Liver (tissue), 9 donors: ENCODE data around the gene LBHD1. TPM values are rescaled to one million over a fixed set of nuclear protein-coding genes. Genes with fewer than 3 reads are reported as not detected.

Experiments
- DNase-seq: peaks from one replicate; pipeline ENCODE4 v3.0.0-alpha.2; 2017; ENCODE audit warnings: low spot score
- H3K27ac ChIP-seq, 2 donors: one replicate each; pipeline ENCODE4 v1.7.0; 2013; ENCODE audit warnings: inconsistent platforms in 2 of 2, low read length in 2 of 2, control low read depth in 1 of 2, low read depth in 1 of 2, mild to moderate bottlenecking in 1 of 2
- H3K27me3 ChIP-seq, 4 donors: one replicate each; pipeline versions ENCODE4 v1.6.1 to v1.7.0; 2013; ENCODE audit warnings: low read length in 3 of 4, inconsistent platforms in 1 of 4, mild to moderate bottlenecking in 1 of 4, moderate library complexity in 1 of 4; ENCODE audit not compliant: control insufficient read depth in 4 of 4, insufficient read depth in 4 of 4
- H3K36me3 ChIP-seq, 4 donors: one replicate each; pipeline versions ENCODE4 v1.6.1 to v1.7.0; 2013; ENCODE audit warnings: low read length in 3 of 4, mild to moderate bottlenecking in 3 of 4, low read depth in 1 of 4, moderate library complexity in 1 of 4; ENCODE audit not compliant: control insufficient read depth in 4 of 4, insufficient read depth in 3 of 4
- H3K4me1 ChIP-seq, 4 donors: one replicate each; pipeline versions ENCODE4 v1.6.1 to v1.7.0; 2013; ENCODE audit warnings: low read length in 3 of 4, mild to moderate bottlenecking in 3 of 4, moderate library complexity in 1 of 4; ENCODE audit not compliant: control insufficient read depth in 4 of 4, insufficient read depth in 4 of 4
- H3K4me3 ChIP-seq, 3 donors: one replicate each; pipeline versions ENCODE4 v1.6.1 to v1.7.0; 2013; ENCODE audit warnings: low read length in 3 of 3, control low read depth in 1 of 3, low read depth in 1 of 3, mild to moderate bottlenecking in 1 of 3
- H3K9ac ChIP-seq, 2 donors: one replicate each; pipeline ENCODE4 v1.7.0; 2013; ENCODE audit warnings: low read length in 2 of 2, mild to moderate bottlenecking in 2 of 2, moderate library complexity in 2 of 2, control low read depth in 1 of 2, low read depth in 1 of 2
- H3K9me3 ChIP-seq, 4 donors: one replicate each; pipeline versions ENCODE4 v1.6.1 to v1.7.0; 2013; ENCODE audit warnings: low read length in 3 of 4; ENCODE audit not compliant: control insufficient read depth in 4 of 4
- ATF3 ChIP-seq: IDR thresholded peaks from 2 replicates; pipeline ENCODE4 v1.6.1; 2016; ENCODE audit warnings: antibody characterized with exemption
- CTCF ChIP-seq: fragments of 150-350 bp; IDR thresholded peaks from 2 replicates; pipeline ENCODE4 v1.5.1; 2017; ENCODE audit warnings: improper control_type of control experiment, low read depth, low read length; ENCODE audit not compliant: missing input control
- EGR1 ChIP-seq, 2 donors: IDR thresholded peaks; 2 replicates each; pipeline ENCODE4 v1.6.1; 2016 to 2018; ENCODE audit warnings: antibody characterized with exemption in 2 of 2, low read depth in 2 of 2
- FOXA1 ChIP-seq: IDR thresholded peaks from 2 replicates; pipeline ENCODE4 v1.6.1; 2016; ENCODE audit warnings: antibody characterized with exemption
- FOXA2 ChIP-seq: IDR thresholded peaks from 2 replicates; pipeline ENCODE4 v1.6.1; 2016; ENCODE audit warnings: antibody characterized with exemption
- GABPA ChIP-seq, 2 donors: IDR thresholded peaks in 1 of 2; conservative IDR thresholded peaks in 1 of 2; 2 replicates each; pipeline ENCODE4 v1.6.1; 2016; ENCODE audit warnings: antibody characterized with exemption in 2 of 2, mild to moderate bottlenecking in 1 of 2, moderate library complexity in 1 of 2
- HNF4A ChIP-seq, 2 donors: conservative IDR thresholded peaks; 2 replicates each; pipeline ENCODE4 v1.6.1; 2016; ENCODE audit warnings: antibody characterized with exemption in 2 of 2, mild to moderate bottlenecking in 2 of 2
- HNF4G ChIP-seq: IDR thresholded peaks from 2 replicates; pipeline ENCODE4 v1.6.1; 2016; ENCODE audit warnings: antibody characterized with exemption
- JUND ChIP-seq, 2 donors: IDR thresholded peaks; 2 replicates each; pipeline ENCODE4 v1.6.1; 2016; ENCODE audit warnings: antibody characterized with exemption in 2 of 2
- MAX ChIP-seq: IDR thresholded peaks from 2 replicates; pipeline ENCODE4 v1.6.1; 2016; ENCODE audit warnings: antibody characterized with exemption
- RAD21 ChIP-seq, 2 donors: IDR thresholded peaks; 2 replicates each; pipeline ENCODE4 v1.6.1; 2016; ENCODE audit warnings: antibody characterized with exemption in 2 of 2, mild to moderate bottlenecking in 2 of 2
- REST ChIP-seq: IDR thresholded peaks from 2 replicates; pipeline ENCODE4 v1.6.1; 2016; ENCODE audit warnings: antibody characterized with exemption, mild to moderate bottlenecking
- RXRA ChIP-seq, 2 donors: IDR thresholded peaks; 2 replicates each; pipeline ENCODE4 v1.6.1; 2017 to 2018; ENCODE audit warnings: antibody characterized with exemption in 2 of 2, mild to moderate bottlenecking in 1 of 2
- TAF1 ChIP-seq: conservative IDR thresholded peaks from 2 replicates; pipeline ENCODE4 v1.6.1; 2016; ENCODE audit warnings: antibody characterized with exemption, mild to moderate bottlenecking
- YY1 ChIP-seq: IDR thresholded peaks from 2 replicates; pipeline ENCODE4 v1.6.1; 2016; ENCODE audit warnings: antibody characterized with exemption, mild to moderate bottlenecking
- ZBTB33 ChIP-seq: IDR thresholded peaks from 2 replicates; pipeline ENCODE4 v1.6.1; 2016; ENCODE audit warnings: antibody characterized with exemption
- WGBS: extraction: QIAGEN DNeasy Blood & Tissue Kit; methylation state at CpG from one replicate; pipeline ENCODE4 v1.1.7; 2013; 5-methylcytosine and 5-hydroxymethylcytosine counted together
- polyA plus RNA-seq, 2 donors: library from polyadenylated mRNA; stranded (reverse) in 1 of 2; unstranded in 1 of 2; fragments of 200-250 nt in 1 of 2; fragments of >200 nt in 1 of 2; fragmentation: Nextera tagmentation in 1 of 2; extraction: Ambion mirVana in 1 of 2; gene quantifications; one replicate each; pipeline versions ENCODE4 v1.2.1 to v1.2.3, GENCODE V29; 2013 to 2015
- total RNA-seq, 2 donors: library from RNA; depleted of rRNA; stranded (reverse); fragments of >200 nt; gene quantifications; one replicate each; pipeline ENCODE4 v1.2.3, GENCODE V29; 2014
- donor health status: healthy.
- donor health status: healthy.
- donor health status: healthy.
- donor health status: healthy.
- donor health status: healthy.

The LBHD1 gene
- total and polyA plus RNA-seq, 4 donors: 1.6 to 4.4 (median 3.4) TPM

- H3K4me1 ChIP-seq: peaks cover 15 to 48% (median 38%) of the 10 kb centered on the region in 4 donors
- H3K9ac ChIP-seq: peak within 1 kb of the TSS; percentile 37 to 50
- peak within 1 kb of the TSS; percentile 79 to 80 for H3K27ac ChIP-seq
- TF ChIP-seq ZBTB33: no peak
- no peak for TF ChIP-seq JUND (IDR thresholded peaks at IDR 0.05)
- TF ChIP-seq REST: no peak
- no peak for TF ChIP-seq FOXA1
- no peak for TF ChIP-seq RXRA (IDR thresholded peaks at IDR 0.05)
- no peak for TF ChIP-seq HNF4A (conservative IDR thresholded peaks at IDR 0.05)
- TF ChIP-seq MAX: no peak
- TF ChIP-seq EGR1 (IDR thresholded peaks at IDR 0.05; ENCODE audit: low read depth in 2 of 2): no peak
- no peak for TF ChIP-seq FOXA2
- no peak for TF ChIP-seq HNF4G
- TF ChIP-seq TAF1: no peak
- no peak for TF ChIP-seq RAD21 (IDR thresholded peaks at IDR 0.05)
- no peak for TF ChIP-seq YY1
- no peak for TF ChIP-seq ATF3
- TF ChIP-seq CTCF: no peak
- no peak for TF ChIP-seq GABPA (IDR thresholded peaks at IDR 0.05 in 1 of 2, conservative IDR thresholded peaks at IDR 0.05 in 1 of 2)
- 85% methylated on average over 10 of the region's 10 CpGs for WGBS
- DNase-seq: peak; percentile 39
- H3K36me3 ChIP-seq: peaks cover 0 to 4% (median 1%) of the 10 kb centered on the region in 4 donors
- no peaks in the 10 kb centered on the region for H3K9me3 ChIP-seq
- peak within 1 kb of the TSS; percentile 66 to 77 (median 72) for H3K4me3 ChIP-seq
- no peaks in the 10 kb centered on the region for H3K27me3 ChIP-seq
Measured at GRCh38 chr11:62707277-62707861, 35.3 kb upstream of the LBHD1 start, which contains the start of the genes BSCL2 and GNG3. Gene BSCL2, minus strand, starts transcription at chr11:62707424. Its CDS starts 229 bp downstream, at chr11:62707195. Gene GNG3, plus strand, starts transcription at chr11:62707676. Its CDS starts 620 bp downstream, at chr11:62708296.
